Cerebellar nuclear complex (tissue), 1 donor: ENCODE data around the gene ATG4A.

Experiments
- DNase-seq, 2 experiments: peaks; one replicate each; lab custom pipeline; 2025; lab: John Stamatoyannopoulos, UW

ATG4A gene

DNA sequence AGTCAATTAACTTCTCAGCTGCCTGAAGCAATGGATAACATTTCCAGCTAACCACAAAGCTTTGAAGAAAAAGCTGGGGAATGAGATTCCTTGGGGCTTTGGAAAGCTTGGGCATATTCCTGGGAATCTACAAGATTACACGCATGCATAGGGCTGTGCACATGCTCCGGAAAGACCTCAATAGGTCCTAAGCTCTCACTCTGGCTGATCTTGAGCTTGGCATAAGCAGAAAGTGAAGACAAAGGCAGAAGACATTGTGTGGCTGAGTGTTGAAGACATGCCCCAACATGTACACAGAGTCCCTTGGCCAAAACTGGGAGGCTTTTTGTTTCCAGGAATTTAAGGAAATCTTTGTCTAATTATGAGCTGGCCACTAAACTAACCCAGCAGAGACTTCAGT, 31.2 kb downstream of the ATG4A start:
- DNase-seq = no peak

DNA sequence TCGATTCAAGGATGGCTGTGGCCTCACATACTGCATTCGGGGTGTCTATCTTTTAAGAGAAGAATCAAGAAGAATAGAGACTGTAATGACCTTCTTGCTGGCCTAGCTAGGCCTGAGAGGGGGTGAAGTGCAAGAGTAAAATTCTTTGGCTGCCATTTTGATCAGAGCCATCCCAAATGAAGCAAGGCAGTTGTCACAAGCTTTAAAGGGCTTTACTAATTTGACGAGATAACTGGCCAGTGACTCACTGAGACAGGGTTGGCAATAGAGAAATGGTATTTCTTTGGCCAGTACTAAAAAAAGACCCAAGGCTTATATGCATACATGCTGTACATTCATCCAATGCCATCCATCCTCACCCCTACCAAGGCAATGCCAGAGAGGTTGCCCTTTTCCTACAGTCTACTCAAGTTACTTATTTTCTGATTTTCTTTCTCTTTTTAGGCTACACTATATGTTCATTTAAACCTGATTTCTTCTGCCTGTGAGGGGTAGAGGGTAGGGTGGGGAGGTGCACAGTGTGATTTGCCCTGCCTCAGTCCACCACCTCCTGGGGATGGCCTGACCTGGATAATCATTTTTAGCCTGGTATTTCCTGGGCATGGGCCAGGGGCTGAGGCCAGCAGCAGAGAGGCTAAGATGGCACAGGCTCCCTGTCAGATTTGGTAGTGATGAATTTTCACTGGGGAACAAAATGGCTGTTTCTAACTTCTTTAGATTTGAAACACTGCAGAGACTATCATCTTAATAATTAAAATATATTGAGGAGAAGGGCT, 32.2 kb downstream of the ATG4A start:
- no peak for DNase-seq

DNA sequence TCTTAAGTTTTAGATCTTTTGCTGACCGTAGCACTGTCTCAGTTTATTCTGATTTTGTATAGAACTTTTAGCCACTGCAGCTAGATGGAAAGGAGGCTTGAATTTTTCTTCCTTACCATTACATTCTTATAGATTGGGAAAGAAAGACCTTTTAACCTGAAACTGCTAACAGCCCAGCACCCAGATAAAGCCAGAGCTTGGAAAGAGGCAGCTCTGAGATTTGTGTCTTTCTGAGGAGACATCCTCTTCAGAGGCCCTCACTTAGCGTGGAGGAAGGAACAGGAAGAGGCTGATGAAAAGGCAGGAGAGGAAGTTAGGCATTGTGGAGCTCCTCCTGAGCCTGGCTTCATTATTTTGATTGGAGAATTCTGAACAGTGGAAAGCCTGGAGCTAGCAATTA, 35.1 kb downstream of the ATG4A start:
- DNase-seq = no peak

DNA sequence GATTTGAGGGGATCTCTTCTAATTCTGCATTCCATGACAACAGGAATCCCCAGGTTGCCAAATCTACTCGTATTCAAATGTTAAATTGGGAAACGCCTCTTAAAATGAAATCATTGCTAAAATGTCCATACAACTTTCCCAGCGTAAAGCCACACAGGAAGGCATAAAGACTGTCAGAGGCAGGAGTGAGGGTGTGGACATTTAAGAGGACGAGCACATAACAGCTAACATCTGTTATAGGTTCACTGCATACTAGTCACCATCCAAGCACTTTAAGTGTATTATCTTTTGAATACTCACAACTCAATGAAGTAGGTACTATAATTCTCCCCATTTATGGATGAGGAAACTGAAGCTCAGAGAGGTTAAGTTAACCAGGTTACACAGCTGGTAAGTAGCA, 35.6 kb downstream of the ATG4A start:
- DNase-seq = no peak

DNA sequence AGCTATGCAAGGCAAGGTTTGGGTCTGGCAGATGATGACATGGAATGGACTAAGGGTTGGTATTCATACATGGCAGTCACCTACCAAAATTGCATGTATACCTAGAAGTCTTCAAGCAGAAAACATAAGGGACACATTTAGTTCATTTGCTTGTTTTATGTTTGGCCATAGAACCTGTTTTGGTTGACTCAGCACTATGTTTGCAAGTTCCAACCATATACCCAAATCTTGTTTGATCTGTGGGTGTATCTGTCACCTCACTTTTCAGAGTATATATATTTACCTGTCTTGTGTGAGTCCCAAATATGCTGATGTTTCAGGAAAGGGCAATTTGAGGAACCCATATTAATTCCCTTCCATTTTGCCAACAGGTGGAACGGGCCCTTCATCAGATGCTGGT, 39.3 kb downstream of the ATG4A start:
- DNase-seq = no peak

DNA sequence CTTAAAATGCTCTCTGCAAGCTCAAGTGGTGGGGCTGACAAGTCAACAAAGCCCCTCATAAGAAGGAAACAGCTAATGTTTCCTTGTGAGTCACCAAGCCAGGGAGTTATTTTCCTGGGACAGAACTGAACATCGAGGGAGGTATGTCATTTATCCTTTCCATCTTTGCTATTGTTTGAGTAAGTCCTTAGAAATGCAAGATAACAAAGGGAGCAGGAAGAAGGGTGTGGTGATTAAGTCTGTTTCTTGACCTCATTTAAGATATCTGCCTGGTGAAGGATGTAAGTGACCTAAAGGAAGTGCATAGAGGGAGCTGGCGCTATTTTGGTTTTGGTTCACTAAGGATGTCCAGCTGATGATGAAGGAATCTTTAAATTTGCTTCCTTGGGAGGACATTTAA, 39.9 kb downstream of the ATG4A start:
- DNase-seq = no peak

DNA sequence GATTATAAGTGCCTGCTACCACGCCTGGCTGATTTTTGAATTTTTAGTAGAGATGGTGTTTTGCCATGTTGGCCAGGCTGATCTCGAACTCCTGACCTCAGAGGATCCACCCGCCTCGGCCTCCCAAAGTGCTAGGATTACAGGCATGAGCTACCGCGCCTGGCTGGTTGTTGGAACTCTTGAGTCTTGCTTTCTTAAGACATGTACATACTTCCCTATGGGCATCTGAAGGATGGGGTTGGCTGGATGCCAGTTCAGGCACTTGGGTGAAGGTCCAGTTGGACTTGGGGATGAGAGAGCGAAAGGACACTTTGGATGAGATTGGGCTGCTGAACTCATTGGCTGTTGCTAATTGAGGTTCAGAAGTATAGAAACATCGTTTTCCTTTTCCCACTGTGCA, 40.5 kb downstream of the ATG4A start:
- DNase-seq = no peak

DNA sequence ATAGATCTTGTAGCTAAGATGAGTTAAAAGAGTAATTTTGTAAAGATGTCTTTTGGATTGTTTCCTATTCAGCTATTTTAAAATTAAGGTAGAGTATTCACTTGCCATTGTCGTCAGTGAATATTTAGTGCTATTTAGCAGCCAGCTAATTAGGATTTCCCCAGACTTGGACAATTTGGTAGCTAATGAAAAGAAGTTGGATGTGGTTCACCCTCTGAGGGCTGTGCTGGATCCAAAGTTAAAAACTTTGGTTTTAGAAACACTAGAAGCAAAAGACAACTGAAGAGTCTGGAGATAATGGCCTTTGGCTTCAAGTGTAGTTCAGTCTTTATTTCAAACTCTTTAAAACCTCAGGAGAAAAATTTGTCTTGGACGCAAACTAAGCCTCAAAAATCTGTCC, 41.3 kb downstream of the ATG4A start:
- no peak for DNase-seq

DNA sequence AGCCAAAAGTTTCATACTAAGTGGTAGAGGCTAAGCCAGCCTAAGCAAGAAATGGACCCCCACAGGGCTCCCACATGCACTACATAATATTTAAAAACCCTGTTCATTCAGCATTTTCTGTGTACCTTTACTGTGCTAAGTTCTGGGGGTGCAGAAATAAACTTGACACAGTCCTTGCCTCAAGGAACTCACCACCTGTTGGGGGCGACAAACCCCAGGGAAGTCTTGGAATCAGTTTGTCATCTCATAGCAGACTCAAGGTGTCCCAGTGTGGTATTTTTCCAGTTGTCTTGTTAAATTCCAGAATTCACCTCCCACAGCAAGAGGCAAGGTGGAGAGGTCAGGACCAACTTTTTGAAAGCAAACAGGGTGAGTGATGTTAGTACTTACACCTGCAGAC, 43.1 kb downstream of the ATG4A start:
- no peak for DNase-seq

DNA sequence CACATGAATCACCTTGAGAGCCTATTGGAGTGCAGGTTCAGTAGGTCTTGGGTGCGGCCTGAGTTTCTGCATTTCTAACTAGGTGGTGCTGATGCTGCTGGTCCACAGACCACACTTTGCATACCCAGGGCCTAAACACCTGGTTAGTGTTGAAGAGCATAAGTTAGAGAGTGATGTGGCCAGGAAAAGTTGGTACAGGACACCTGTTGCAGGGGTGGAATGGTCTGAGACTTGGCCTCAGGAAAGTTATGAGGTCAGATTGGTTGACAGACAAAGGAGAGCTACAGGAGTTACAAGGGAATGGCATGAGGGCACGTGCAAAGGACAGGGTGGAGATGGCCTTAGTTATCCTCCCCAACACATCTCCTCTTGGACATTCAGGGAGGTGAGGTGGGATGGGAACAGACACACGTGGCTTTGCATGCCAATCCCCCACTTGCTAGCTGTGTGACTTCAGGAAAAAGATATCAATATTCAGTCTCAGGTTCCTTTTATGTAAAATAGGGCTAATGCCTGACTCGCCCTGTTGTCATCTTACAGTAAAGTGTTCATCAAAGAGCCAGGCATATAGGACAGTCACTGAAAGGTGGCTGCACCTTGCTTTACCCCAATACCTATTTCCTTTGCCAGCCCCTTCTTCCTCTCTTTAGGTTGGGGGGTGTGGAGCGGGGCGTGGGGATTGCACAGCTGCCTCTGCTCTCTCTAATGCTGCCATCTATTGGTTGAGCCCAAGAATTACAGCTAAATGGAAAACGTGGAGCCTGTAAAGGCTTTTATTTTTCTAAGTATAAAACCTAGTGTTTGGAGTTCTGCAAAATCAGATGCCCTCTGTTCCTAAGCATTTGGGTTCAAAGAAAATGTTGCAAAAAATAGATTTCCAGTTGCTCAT, 47.5 kb downstream of the ATG4A start:
- no peak for DNase-seq

DNA sequence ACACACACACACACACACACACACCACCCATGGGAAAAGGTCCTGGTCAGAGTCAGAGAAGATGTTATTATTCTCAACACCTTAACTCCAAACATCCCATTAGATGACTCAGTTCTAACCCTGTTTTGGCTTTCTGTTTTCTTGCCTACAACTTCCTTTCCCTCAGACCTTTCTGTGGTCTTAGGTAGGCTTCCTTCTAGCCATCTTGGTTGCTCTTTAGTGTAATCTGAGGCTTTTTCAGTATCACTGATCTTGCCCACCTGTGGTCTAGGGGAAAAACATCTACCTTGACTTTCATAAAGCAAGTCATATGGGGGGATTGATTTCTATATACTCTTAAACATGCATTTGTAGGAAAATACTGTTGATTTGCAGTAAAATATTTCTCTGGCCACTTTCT, 56.9 kb downstream of the ATG4A start:
- DNase-seq = no peak

DNA sequence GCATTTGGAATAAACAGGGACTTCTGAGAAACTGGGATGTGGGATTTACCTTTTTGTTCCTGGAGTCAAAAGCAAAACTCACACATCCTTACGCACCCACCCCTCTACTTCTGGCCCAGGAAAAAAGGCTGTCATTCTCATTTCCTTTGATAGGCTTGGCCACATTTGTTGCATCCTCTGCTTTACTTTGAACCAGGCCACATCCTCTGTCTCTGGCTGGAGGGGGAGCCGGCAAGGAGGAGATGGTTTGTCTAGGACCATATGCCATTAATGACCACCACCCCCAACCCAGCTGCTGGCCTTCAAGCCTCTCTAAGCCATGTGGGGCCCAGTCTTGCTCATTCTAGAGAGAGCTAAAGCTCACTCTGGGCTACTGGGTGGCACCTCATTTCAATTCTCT, 64.5 kb downstream of the ATG4A start:
- DNase-seq = no peak

DNA sequence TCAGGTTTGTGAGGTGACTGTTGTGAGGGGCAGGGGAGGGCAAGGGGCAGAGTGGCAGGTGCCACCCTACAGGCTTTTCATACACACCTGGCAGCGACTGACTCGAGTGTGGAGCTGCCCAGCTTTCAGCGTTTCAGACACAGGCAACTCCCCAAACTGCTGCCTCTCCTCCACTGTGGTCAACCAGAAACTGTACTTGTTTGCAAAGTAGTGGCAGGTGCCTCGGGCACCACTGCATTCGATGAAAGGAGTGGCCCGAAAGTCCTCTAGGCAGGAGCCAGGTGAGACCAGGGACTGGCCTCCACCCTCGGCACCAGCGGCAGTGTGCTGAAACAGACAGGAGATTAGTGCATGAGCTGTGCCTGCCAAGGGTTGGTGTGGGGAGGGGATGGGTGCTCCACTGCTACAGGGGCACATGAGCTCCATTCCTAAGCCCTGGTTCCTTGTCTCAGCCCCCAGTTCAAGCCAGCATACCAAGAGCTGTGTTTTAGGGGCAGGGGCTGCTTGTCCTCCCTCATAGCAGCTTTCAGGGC, 65.4 kb downstream of the ATG4A start:
- no peak for DNase-seq

DNA sequence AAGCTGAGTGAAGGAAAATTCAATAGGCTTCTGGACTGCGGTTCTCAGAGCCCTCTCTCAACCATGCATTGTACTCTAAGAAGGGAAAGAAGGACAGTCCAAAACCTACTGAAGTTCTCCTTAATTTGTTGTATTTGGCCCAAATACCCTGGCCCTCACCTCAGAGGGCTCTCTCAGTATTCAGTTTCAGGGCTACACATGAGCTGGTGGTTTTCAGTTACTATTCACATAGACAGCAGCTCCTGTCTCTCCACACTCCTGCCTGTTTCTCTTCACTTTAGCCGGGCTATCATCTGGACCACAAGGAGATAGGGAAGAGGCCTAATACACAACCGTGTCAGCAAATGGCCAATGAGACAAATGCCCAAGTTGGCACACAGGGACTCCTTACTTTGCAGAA, 66.0 kb downstream of the ATG4A start:
- DNase-seq = no peak

DNA sequence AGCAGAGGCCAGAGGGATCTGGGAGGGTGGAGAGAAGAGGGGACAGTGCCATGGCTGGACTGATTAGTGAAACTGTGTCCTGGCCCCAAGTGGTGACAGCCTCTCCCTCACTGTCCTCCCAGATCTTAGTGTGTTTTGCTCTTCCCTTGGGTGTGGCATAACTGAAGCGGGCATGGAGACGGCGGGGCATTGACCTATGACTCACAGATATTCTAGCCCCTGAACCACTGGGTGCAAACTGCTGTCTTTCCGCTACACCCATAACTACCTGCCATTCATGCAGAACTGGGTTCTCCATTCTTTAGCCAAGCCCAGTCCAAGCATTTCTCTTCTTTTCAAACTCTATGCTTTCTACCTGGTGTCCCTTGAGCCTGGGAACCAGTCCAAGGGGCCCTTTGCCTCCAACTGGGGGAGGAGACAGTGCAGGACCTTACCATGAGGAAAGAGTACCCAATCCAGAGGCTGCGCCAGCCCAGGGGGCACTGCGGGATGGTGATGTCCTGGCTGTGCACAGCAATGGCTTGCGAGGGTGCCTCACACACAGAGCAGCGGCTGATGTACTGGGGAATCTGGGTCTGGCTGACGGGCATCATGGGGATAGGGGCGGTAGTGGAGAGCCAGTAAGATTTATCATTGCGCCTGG, 67.6 kb downstream of the ATG4A start:
- DNase-seq = no peak

DNA sequence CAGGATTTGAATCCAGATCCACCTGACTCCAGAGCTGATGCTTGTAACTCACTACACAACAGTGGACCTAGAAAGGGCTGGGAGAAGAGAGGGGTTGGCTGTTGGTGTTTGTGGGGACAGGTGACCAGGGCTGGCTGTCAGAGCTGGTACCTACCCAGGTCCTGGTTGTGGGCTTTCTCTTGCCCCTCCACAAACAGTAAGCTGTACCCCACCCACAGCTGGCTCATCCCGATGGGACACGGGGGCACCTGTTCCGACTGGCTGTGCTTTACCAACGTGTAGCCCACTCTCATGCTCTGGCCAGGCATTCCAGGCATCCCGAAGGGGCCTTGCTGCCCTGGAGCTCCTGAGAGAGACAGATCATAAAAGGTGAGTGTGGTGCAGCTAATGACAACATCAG, 68.7 kb downstream of the ATG4A start:
- DNase-seq = no peak

DNA sequence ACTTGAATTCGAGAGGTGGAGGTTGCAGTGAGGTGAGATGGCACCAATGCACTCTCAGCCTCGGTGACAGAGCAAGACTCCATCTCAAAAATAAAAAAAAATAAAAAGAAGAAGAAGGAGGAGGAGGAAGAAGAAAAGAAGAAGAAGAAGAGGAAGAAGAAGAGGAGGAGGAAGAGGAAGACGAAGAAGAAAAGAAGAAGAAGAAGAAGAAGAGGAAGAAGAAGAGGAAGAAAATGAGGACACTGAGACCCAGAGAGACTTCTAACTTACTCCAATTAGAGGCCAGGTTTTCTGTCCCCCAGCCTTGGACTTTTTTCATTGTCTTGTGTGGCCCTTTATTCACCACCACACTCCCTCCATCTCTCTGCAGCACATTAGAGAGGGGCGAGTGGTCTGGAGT, 70.7 kb downstream of the ATG4A start:
- DNase-seq = no peak

DNA sequence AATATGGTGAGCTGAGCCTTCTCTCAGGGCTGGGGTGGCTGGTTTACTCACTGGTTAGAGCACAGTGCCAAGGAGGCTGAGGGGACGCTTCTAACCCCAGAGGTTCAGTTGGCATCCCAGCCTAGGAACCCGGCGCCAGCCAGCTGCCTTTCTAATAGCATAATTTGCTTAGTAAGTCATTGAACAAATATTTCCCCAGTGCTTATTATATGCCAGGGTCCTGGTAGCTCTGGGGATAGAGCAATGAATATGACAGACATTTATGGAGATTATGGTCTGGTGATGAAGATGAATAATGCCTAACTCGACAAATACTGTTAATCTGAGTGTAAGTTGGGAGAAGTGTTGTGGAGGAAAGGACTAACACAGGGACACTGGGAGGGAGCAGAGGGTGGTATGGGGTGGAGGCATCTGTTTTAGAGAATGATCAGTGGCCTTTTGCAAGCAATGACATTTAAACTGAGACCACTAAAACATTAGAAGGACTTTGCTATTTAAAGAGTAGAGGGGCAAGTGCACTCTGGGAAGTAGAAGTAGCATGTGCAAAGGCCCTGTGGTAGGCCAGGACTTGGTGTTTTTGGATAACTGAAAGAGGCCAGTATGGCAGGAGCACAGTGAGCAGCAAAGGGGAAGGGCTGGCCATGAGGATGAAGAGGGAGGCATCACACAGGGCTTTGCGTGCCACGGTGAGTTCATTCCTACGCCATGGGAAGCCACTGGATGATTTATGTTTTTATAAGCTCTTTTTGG, 71.9 kb downstream of the ATG4A start:
- DNase-seq = no peak

DNA sequence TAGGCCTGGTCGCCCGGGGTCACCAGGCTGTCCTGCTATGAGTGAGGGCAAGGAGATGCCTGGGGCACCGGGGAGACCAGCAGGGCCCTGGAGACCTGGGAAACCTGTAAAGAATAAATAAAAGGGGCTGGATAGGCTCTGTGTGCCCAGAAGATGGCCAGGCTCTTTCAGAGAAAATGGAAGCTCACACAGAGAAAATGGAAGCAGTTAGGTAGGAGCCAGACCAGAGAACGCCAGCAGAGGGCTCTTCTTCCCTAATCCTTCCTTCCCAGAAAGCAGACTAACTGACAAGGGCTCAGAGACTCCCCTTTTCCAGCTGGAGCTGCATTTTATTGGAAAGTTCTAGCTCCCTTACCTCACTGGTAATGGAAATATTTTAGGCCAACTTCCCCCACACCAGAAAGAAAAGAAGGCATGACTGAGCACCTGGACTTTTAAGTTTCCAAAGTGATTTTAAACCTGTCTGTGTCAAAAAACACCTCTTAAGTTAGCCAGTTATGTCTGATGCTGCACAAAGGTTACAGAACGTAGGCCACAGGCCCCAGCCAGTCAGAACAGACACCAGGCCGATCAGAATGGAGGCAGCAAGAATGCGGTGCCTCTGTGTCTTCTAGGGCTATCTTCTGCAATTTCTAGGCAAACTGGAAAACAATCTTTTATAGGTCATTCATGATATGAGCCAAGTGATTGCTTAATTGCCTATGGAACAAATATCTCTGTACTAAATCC, 74.0 kb downstream of the ATG4A start:
- no peak for DNase-seq

DNA sequence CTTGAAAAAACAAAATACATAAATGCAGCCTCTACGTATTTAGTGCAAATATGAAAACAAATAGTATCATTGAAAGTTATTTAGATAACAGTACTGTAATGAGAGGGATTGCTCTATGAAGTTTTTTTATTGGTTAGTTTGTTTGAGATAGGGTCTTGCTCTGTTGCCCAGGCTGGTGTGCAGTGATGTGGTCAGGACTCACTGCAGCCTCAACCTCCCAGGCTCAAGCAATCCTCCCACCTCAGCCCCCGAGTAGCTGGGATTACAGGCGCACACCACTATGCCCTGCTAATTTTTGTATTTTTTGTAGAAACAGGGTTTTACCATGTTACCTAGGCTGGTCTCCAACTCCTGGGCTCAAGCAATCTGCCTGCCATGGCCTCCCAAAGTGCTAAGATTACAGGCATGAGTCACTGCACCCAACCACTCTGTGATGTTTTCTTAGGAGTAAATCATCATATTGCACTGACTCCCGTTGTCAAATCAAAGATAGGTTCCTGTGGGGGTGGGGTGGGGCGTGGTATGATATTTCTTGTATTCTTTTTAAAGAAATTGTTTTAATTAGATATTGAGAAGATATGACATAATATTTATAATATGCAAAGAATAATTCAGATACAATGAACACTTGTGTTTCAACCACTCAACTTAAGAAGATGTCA, 75.8 kb downstream of the ATG4A start:
- DNase-seq = no peak
